Non-pigmented ciliary epithelial cell (primary cell): ENCODE results near the gene CACNA1E.

Source experiments
- DNase-seq: peaks from one replicate; pipeline ENCODE4 v3.0.0-alpha.2; 2010; ENCODE audit warnings: low read depth

CACNA1E gene

DNA sequence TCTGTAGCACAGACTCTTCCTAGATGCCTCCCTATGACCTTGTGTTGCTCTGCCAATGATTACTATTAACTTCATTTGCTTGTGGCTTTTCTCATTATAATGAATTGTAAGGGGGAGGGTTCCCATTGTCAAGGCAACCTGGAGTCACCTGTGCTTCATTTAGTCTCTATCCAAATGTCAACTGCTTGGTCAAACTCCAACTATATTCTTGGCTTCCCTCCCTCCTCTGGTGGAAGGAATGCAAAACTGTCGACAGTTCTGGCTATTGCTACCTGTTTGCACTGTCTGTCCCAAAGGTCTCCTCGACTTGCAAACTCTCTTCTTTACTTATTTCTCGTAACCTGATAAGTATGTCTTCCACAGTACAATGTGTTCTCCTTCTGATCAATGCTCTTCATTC is 100.3 kb downstream of the CACNA1E start:
- DNase-seq = no peak

DNA sequence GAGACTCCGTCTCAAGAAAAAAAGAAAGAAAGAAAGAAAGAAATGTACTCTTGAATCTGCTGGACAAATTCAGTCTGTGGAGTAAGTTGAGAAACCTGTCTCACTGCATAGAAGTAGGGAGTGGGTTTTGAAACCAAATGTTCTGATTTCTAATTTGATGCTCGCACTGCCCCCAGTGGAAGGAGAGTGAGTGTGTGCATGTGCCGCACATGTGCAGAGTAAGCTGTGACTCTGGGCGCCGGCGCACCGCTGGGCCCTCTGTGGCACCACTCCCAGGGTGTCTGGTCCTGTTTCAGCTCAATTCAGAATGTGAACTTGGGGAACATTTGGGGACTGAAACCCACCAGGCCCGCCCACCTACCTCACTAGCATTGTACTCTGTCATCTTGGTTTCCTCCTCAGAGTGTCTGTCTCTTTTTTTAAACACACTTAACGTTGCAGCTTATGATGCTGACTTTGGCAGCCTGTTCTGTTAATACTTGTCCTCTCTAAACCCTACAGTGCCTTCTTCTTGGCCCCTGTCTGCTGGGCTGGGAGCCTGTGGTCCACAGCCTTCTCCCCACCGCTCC is 104.6 kb downstream of the CACNA1E start:
- no peak for DNase-seq

DNA sequence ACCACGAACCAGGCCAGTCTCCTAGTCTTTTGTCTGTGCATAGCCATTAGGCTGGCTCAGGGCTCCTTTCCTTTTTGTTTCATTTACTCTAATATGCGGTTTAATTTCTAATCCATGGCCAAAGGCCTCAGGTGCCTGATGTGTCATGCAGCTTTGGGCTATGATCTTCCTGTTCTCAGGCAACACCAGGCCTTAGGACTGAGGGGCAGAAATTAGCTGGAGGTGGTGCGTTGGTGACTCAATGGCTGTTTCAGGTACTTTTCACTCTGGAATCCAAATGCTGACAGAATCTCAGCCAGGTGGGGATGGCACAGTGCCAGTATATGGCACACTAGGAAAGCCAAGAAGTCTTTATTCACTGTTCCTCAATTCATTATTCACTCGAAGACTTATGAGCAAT is 105.3 kb downstream of the CACNA1E start:
- DNase-seq = no peak

DNA sequence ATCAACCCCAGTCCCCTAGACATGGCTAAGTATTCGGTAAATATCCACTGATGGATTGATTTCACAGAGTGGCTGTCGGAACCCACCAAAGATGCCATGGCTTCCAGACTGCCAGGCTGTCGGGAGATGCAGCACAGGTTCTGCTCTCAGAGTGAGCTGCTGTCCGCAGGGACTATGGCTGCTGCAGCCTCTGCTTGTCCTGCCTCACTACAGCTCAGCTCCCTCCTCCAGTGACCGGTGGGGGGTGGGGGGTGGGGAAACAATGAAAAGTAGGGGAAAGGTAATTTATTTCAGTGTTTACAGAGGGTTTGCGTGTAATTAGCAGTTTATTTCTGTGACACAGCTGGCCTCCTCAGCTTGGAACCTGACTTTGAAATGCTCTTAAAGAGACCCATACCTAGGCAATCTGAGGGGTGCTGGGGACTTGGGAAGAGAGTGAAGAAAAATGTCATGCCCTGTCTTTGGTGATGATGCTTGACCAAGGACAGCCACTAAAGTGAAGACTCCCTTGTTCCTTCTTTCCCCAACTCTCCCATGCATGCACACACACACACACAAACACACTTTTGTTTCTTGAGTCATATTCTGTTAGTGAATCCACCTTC is 109.0 kb downstream of the CACNA1E start:
- no peak for DNase-seq

DNA sequence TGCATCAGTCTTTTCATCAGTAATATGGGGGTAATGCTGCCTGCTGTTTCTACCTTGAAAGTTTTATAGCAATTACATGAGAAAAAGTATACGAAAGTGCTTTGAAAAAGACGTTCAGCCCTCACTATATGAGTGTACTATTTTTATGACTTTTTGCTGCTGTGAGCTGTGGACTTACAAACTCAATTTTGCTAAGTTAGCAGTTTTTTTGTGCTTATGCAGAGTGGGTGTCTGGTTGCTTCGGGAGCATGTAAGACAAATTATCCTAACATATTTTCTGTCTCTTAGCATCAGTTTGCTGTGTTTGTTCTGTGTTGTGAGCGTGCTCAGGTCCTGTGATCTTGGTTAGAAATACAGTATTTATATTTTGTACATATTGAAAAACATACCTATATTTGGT is 109.7 kb downstream of the CACNA1E start:
- DNase-seq = no peak

DNA sequence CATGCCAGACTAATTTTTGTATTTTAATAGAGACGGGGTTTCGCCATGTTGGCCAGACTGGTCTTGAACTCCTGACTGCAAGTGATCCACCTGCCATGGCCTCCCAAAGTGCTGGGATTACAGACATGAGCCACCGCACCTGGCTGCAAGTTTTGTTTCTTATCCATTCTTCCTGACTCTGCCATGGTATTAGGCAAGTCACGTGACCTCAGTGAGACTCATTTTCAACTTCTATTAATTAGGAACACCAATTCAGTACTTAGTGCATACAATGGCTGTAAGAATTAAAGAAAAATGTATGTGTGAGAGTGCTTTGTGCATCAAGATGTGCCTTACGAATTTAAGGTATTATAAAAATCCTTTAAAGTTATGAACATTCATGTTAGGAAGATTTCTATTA is 111.2 kb downstream of the CACNA1E start:
- no peak for DNase-seq

DNA sequence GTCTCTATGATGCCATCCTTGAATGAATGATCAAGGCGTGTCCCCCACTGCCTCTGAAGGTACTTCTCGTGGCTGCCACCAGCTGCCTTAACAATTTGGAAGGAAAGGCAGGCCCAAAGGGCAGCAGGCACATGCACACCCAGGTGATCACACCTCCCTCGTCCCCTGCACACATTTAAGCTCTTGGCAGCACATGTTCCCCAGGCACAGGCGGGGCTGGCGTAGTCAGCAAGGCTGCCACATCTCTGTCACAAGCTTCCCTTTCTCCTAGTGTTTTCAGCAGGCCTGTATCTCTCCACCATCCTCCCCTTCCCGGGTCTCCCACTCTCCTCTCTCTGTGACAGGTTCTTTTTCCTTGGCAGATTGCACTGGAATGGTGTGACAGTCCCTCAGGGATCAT is 111.9 kb downstream of the CACNA1E start:
- no peak for DNase-seq

DNA sequence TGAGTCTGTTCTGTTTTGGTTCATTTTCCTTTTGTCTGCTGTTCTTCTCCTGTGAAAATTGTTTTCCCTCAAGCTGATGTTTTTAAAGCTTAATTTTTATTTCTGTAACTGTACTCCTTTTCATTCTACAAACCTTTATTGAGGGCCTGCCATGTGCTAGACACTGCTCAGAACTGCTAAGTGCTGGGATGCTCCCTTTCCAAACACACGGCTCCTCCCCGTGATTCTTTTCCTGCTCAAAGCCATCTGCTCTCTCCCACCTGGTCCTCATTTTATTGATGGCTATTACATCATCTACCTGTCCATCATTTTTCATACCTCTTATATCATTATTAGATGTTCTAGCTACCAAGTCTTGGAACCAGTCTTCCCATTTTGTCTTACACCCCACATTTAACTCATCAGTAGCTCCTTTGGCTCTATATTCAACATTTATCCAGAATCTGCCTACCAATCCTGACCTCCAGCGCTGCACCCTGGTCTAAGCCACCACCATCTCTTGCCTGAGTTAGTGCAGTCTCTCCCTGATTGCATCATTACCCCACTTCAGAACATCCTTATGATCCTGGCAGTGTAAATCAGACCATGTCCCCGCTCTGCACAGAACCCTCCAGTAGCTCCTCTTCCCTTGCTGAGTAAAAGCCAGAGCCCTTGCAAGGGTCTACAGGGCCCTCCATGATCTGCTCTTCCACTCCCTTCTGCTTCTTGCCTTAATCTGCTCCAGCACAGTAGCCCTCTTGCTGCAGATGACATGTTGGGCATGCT is 118.1 kb downstream of the CACNA1E start:
- no peak for DNase-seq

DNA sequence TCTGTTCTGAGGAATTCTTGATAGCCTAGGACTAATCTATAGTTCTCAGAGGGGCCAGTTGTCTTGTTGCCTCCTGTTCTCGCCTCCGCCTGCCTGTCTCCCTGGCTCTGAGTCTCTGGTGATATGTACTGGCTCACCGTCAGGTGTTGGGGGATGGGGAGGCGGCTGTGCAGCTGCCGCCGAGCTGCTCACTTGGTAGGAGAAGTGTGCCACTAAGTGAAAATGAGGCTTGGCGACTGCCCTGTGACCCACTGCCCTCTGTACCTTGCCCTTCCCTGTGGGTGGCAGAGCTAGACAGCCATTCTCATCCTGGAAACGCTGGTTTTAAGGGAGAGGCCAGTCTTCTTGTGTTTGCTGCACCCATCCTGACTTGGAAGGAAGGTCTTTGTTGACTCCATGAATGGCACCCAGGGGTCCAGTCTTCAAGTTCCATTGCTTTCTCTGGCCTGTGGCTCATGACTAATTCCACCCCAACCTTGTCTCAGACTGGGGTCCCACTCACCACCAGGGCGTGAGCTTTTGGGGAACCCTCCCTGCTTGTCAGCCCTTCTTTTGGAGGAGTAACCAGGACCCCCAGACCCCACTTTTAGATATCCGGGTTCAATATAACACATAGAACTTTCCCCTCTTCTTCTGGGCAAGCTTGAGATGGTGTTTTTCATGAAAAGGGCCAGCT is 120.6 kb downstream of the CACNA1E start:
- no peak for DNase-seq

DNA sequence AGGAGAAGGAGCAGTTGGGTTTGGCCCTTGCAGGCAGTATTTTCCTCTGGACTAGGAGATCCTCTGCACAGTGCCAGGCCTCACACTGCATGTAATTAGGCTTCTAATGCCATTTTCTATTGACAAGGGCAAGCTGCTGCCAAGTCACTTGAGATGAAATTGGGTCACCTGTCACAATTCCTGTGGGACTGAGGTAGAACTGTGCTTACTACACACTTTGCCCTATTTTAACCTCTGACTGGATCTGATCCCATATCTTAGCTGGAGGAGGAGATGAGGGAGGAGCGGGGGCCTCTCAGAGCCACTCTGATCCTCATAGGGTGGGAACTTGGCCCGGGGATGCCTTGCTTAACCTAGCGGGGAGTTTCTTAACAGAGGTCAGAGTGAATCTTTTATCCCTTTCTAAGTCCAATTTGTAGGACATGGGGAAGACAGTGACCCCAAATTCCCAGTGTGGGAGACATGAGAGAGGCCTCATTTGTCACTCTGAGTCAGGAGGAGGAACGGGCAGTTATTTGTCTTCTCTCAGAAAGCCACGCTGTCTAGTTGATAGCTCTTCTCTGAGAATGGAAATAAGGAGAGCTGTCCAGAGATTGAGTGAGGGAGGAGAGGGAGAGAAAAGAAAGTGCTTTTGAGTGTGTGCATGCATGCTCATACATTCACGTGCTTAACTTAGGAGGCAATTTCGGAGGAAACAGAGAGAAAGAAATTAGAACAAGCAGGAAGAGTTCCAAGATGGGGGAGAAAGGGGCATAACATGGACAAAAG is 121.3 kb downstream of the CACNA1E start:
- DNase-seq = no peak

DNA sequence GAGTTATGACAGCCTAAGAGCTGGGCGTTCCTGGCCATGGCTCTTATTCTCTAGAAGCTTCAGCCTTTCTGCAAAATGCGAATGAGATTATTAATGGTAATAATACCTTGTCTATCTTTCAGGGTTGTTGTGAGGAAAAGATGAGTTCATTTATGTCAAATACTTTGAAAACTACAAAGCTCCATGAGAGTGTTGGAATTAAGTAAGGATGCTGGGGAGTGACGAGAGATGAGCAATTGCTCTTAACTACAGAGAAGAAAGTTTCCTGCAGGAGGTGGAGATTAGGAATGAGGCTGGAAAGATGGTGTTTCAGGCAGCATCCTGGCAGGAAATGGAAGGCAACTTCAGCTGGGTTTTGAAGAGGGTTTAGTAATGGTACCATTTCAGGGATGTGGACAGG is 124.2 kb downstream of the CACNA1E start:
- no peak for DNase-seq

DNA sequence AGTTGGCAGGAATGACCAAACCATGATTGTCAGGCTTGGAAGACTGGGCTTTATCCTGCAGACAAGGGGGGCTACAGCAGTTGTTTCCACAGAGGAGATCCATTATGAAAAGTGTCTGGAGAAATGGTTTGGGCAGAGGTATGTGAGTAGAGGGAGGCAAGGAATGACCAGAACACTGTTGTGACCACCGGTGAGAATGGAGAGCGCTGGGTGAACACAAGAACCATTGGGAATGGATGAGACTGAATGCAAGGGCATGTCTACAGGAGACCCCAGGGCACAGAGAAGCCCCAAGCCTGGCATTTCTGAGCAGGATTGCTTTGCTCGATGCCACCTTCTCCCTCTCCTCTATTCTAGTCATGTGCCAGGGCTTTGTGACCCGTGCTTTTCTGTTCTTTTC is 125.1 kb downstream of the CACNA1E start:
- DNase-seq = no peak

DNA sequence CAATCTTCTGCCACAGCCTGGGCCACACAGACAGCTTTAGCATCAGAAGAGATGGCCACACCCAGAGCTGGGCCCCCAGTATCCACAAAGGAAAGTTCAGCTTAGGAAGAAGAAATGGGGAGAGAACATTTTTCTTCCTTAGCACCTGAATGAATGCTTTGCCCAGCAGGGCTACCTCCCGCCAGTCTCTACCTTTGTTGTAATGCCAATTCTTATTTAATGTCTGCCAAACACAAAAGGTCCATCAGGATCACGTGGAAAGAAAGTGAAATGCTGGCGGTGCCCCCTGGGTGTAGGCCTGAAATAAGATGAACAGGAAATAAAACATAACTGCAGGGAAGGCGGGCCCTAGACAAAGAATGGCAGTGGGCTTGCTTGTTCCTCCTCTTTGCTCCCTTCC is 125.6 kb downstream of the CACNA1E start:
- no peak for DNase-seq

DNA sequence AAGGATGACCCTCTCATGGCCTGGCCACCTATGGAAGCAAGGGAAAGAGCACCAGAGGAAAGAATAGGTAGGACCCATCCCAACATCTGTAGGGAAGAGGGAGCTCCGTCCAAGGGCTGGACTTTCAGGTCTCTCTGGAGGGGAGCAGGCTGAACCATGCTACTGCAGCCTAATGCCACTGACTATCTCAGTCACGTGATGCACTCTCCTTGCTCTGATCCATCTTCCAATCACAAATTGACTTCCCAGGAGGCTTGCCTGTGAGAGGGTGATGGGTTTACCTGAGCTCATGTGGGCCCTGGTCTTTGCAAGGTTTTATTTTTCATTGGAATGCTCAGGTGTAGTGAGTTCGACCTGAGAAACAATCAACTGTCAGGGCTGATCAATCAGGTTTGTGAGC is 128.8 kb downstream of the CACNA1E start:
- no peak for DNase-seq

DNA sequence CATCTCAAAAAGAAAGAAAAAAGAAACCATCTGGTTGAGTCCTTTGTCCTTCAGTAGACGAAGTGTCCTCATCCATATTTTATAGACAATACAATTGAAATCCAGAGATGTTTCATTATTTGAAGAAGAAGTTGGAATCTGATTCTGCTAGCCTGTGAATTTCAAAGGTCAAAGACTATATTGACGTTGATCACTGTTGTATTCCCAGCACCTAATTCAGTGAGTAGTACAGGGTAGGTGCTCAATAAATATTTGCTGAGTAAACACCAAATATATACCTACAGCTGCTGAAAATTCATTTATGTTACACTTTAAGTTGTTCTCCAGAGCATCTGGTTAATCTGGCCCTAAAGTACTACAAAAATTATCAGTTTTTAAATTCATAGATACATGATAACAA is 135.2 kb downstream of the CACNA1E start:
- no peak for DNase-seq

DNA sequence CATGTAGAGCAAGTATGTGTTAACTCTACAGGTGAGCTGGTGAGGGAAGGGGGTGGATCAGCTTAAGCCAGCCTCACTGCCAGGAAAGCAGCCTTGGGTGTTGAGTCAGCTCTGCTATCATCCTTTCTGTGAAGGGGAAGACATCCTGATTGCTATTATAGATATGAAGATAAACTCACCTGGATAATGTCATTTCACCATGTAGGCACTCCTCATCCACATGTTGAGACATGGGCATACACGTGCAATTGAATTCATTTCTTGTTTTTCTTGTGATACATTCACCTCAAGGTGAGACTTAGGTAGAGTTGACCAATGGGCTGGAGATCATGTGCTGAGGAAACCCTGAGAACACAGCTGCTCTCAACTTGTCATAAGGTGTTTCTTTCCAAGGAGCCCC is 136.9 kb downstream of the CACNA1E start:
- DNase-seq = no peak

DNA sequence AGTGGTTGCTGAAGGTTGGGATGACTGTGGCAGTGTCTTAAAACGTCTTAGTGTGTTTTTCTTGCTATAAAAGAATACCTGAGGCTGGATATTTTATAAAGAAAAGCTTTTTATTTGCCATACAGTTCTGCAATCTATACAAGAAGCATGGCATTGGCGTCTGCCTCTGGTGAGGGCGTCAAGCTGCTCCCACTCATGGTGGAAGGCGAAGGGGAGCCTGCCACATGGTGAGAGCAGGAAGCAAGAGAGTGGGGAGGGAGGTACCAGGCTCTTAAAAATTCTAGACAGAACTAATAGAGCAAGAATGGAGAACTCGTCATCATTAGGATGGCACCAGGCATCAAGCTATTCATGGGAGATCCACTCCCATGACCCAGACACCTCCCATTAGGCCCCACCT is 140.5 kb downstream of the CACNA1E start:
- DNase-seq = no peak

DNA sequence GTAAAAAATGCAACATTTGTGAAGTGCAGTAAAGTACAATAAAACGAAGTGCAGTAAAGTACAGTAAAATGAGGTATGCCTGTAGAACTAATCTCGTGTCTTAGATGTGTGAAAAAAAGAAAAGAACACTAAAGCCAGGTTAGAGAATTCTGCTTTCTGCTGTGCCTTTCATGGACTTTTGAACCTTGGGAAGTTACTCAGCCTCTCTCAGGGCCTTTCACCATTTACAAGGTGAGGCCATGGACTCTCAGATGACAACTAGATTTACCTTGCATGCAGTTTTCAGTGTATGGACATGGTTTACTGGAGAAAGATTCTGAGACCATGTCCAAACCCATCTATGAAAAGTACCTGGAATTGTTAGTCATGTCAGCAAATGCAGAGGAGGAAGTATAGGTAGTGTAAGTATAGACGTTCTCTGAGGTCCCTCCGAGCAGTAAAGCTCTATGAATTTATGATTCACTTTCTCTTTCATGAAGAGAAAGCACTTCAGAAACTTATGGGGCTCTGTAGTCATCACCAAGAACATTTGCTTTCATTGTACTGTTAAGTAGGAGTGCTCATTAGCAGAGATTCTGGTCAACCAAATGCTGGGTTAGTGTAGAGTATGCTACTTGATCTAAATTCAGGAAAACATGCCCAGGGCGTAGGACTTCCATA is 143.1 kb downstream of the CACNA1E start:
- DNase-seq = no peak

DNA sequence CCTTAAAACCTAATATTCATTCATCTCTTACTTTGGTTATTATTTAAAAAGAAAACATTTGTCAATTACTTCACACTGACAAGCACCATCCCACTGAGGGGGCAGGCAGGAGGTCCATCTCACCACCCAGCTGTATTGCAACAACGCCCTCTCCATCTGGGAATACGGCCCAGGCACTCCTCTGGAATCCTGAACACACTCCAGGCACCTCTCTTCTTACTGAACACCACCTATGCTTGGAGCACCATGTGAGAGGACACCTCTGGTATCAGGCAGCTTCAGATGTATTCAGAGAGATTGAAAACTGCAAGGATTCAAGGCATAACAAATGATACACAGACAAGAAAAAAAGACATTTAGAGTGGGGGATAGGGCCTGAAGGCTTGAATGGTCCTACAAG is 147.1 kb downstream of the CACNA1E start:
- DNase-seq = no peak

DNA sequence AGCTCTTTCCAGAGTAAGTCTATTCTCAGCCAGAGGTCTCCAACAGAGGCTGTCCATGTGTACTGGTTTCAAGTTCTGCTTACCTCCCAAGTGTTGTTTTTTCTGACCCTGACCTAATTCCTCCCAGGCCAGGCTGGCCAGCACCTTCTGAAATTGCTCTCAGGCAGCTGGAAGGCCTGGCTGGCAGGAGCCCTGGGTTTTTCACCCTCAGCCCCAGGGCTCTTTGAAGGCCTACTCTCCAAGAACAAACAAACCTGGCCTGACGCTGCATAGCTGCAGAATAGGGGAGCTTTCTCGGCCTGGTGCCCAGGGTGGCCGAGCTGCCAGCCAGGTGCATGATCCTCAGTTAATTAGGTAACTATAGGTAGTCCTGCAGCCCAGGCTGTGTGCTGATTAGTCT is 147.5 kb downstream of the CACNA1E start:
- DNase-seq = no peak

DNA sequence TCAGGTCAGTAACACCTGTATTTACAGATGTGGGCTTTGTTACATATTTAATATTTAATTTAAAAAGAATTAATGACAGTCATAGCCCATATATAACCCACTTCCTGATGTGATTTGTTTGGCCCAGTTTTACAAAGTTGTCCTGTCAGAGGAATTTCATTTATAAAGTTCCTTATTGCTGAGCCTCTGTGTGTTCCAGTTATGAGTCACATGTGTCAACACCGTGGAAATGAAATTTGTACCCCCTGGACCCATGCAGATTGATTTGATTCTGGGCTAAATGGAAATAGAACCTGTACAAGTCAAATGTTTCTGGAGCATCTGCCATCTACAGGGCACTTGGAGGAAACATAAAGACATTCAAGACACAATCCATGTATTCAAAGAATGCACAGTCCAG is 149.2 kb downstream of the CACNA1E start:
- no peak for DNase-seq

DNA sequence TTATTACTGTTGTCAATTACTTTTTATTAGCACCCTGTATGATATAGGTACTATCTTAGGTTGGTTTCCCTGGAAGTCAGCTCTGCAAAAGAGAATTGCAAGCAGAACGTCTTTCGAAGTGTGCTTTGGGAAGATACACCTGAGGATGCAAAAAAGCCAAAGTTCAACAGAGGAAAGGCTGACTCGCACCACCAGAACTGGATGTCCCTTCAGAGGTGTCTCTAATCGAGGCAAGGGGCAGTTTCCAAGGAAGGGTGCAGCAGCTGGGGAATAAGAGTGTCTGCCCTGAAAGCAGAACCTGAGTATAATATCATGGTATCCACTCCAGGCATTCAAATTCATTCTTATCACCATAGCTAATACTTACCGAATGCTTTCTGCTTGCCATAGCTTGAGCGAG is 149.6 kb downstream of the CACNA1E start:
- DNase-seq = no peak
